NOMO-1 treated with DMSO at 0.1 percent for 48 hours (cell line): Measurements from ENCODE around the gene SLC6A6.
A peak's percentile ranks its signal among the peaks of the same experiment; 100 is the strongest.
"Not testable (repeated sequence)": the region's sequence is repeated elsewhere in the genome, so short reads cannot be mapped to it uniquely, and the experiment has no call there.

ENCODE experiments used
- DNase-seq: peaks from one replicate; lab custom pipeline; 2025; ENCODE audit not compliant: unreplicated experiment; lab: John Stamatoyannopoulos, UW

Gene SLC6A6

DNA sequence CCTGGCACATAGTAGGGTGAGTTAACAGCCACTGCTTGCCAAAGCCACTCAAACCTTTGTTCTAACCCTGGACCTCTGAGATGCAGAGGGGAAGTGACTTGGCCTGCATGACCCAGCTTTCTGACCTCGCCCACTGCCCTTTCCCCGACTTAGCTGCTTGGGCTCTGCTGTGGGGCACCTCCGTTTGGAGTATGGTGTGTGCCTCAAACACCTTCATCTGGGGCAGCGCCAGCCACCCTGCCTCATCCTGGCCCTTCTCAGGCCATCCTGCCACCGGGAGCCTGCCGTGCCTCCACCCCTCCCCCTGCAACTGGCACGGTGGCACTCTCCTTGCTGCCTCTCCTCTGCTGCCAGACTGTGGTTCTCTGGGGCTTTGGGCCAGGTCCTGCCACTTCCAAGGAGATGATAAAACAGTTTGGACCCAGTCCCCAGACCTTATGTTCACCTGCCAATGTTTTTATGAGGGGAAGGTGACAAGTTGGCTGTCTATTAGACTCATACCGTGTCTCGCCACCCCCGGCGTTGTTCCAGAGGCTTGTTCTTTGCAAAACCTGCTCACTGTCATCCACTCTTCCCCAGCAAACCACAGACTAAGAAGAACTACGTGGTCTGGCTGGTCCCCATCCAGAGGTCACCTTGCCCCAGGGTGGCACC, 32.2 kb downstream of the SLC6A6 start:
- DNase-seq, result peak; percentile 36

DNA sequence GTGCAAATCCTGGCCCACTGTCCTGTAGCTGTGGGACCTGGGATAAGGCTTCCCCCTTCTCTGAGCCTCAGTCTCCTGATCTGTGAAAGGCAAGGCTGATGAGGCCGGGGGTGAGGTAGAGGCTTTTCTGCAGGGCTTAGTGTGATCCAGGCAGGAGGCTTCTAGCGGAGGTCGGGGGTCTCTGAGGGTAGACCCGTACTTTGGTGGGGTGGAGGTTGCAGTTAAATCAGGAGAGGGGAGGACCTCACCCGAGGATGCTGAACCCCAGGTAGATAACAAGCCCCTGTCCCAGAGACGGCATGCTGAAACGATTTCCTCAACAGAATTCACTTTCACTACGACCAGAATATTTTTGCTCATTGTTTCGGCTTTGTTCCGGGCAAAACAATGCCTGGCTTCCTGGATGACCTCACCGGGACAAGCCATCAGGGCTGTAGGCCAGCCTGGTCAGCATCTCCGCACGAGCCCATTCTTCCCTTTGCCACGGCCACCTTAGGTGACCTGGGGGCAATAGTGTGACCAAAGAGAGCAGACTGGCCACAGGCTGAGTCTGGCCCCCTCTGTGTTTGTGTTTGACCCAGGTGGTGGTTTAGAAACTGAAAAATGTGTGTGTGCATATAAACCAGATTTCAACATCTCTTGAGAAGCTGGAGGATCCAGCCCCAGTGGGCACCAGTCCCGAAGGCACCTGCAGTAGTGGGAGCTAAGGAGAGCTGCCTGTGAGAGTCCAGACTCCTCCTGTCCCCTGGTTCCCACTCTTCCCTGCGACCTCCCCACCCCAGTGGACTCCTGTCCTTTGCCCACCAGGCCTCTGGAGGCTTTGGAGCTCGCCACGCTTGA, 33.0 kb downstream of the SLC6A6 start:
- DNase-seq, result no peak

DNA sequence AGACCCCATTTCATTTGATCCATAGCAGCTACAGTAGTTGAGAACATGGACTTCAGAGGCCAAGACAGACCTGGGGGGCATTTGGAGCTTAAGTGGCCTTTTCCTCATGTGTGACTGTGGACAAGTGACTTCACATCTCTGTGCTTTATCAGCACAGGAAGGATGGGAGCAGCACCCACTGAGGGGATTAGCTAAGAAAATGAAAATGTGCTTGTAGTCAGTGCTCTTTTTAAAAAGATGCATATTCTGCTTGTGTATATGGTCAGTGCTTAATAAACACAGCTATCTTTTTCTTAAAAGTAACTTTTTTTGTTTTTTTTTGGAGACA, 34.5 kb downstream of the SLC6A6 start:
- DNase-seq, result no peak

DNA sequence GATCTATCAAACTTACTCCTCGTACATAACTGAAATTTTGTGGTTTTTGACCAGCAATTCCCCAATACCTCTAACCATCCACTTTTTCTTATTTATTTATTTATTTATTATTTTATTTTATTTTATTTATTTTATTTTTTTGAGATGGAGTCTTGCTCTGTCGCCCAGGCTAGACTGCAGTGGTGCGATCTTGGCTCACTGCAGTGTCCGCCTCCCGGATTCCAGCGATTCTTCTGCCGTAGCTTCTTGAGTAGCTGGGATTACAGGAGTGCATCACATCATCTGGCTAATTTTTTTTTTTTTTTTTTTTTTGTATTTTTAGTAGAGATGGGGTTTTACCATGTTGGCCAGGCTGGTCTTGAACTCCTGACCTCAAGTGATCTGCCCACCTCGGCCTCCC, 35.3 kb downstream of the SLC6A6 start:
- not testable (repeated sequence) for DNase-seq

DNA sequence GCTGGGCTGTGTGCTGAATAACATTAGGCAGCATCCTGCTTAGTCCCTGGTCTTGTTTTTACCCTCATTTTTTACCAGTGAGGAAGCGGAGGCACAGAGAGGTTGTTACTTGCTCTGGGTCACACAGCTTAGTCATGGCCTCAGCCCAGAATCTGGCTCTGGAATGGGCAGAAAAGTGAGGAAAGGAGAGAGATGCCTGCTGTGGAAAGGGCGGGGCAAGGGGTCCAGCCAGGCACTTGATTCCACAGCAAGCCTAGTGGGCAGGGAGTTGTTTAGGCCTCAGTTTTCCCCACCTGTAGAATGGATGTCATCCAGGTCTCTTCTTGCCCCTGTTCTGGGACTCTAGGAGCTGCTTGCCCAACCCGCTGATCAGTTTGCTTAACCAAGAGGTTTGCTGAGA, 35.9 kb downstream of the SLC6A6 start:
- DNase-seq, result no peak

DNA sequence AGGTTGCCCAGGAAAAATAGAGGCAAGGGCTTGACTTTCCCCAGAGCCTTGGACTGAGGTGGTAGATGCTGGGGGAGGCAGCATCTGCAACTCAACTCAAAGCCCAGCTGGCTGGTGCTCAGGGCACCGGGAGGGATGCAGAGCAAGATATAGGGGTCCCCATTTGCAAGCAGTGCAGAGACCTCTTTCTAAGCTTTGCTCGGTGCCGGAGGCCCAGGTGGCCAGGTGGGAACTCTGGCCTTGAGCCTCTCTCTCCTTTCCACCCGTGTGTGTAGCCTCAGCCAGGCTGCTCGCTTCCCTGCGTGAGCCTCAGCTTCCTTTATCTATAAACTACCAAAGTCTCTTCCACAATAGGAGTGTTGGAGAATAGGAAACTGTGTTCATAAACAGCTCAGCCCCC, 36.5 kb downstream of the SLC6A6 start:
- no peak for DNase-seq

DNA sequence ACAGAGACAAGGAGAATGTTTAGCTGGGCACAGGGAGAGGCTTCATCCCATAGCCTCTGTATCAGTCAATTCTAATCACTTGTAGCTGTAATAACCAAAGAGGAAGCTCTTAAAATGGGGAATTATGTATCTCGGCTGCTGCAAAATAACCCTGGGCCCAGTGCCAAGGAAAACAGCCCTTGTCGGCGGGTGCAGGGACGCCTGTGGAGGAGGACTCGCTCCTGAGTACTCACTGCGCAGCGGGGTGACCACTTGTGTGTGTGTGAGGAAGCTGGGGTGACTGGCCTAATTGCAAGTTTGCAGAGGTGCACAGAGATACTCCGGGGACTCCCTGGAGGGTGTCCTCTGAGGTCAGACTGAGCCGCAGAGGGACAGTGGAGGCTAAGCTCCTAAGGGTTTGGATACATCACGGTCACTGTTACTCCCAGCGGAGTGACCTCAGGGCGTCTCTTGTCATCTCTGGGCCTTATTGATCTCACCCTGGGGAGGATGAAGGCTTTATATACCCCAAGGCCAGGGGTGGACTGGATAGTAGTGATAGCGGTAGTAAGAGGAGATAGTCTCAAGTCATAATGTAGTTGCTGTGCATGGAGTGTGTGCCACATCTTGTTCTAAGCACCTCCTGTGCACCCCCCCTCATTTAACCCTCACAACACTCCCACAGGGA, 37.2 kb downstream of the SLC6A6 start:
- peak; percentile 88 for DNase-seq

DNA sequence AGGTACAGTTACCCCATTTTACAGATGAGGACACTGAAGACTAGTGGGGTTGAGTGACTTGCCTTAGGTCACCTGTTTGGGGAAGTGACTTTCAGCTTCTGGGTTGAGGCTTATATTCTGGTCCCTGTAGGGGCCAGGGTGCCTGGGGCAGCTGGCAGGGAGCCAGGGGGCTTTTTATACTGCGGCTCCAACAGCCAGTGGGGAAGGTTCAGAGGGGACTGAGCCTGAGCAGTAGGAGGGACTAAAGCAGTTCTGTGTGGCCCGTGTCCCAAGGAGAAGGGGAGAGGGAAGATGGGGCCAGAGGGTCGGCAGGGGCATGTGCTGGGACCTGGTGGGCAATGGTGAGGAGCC, 37.7 kb downstream of the SLC6A6 start:
- DNase-seq, result no peak

DNA sequence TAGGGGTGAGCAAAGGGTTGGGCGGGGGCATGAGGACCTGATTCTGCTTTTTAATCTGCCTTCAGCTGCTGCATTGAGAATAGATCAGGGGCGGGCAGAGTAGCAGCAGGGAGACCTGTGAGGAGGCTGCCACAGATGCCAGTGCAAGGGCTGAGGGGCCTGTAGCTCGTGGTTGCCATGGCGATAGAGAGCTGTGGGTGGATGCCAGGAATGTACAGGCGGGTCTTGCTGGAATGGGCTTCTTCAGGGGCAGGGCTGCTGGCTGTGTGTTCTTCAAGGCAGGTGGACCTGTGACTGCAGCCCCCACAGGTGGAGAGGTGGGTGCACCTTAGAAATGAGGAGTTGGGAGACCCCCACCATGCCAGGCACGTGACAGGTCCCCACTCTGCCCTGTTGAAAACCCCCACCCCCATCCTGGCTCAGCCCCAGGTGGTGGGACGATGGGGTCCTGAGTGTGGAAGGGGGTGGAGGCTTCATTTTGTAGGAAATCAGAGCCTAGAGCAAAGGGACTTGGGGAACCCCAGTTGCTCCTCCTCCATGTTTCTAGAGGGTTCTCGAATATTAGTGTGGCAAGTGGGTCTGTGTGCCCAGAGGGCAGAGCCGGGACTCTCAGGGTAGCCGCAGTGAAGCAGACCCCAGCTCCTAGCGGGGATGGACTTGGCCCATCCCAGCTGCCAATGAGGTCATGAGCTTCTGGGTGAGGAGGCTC, 38.3 kb downstream of the SLC6A6 start:
- no peak for DNase-seq

DNA sequence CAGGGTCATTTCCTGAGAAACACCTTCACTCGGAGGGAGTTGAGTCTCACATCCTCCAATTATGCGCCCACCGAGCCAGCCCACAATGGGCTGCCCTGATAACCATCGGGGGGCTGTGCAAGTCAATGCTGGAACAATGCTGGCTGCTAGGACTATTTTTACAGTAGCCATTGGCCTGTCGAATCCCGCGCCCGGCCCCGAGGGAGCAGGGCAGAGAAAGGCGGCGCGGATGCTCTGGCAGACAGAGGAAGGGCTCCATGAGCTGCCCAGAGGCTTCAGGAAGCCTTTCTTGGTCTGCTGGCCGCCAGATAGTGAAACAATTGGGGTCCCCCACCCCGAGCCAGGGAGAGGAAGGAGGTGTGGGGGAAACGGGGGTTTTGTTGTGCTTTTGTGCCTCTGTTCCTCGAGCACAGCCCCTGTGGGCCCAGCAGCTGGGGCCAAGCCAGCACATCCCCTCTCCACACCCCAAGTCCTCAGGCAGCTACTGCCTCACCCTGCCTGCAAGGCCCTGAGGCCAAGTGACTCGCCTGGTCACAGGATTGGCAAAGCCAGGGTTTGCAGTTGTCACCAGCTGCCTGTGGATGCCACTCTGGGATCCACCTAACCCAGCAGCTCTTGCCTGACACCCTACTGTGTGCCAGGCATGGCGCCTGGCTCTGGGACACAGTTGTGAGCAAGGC, 39.0 kb downstream of the SLC6A6 start:
- no peak for DNase-seq

DNA sequence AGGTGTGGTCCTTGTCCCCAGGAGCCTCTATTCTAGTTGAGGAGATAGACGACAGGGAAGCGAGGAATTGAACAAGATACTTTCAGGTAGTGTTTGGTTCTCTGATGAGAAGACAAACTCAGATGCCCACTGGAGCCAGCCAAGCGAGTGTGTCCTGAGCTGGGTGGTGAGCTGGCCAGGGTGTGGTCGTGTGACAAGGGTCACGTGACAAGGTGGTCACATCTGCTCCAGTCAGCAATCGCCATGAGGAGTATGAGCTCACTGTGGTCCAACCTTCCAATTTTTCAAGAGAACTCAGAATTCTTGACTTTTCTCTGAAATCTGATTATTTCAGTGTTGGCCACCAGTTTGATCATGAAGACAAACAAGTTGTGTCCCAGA, 39.5 kb downstream of the SLC6A6 start:
- no peak for DNase-seq

DNA sequence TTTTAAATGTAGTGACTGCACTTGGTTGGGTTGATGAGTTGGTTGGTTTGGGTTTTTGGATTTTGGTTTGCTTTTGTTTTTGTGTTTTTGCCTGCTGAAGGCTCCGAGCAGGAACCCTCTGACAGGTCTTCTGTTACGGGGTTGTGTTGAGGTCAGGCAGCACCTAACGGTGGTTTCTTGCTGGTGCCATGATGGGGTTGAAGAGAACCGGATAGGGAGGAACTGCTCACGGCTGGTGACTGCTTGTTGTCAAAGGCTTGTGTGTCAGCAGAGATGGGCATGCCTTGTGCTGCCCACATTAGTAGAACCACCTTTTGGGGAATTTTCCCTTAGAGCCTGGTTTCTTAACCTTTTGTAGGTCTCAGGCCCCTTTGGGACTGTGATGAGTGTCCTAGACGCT, 42.0 kb downstream of the SLC6A6 start:
- DNase-seq, result no peak

DNA sequence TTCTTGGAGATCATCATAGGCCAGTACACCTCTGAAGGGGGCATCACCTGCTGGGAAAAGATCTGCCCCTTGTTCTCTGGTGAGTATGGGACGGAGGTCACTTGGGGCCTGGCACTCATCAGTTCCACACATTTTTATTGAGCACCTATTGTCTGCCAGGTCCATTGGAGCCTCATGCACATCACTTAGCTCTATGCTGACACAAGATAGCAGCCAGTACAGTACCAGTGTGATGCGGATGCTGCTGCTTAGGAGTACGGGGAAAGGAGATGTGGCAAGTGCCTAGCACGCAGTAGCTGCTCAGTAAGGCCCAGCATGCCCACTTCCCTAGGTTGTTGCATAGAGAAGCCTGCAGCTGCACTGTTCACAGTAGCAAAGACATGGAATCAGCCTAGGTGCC, 43.4 kb downstream of the SLC6A6 start:
- DNase-seq, result no peak

DNA sequence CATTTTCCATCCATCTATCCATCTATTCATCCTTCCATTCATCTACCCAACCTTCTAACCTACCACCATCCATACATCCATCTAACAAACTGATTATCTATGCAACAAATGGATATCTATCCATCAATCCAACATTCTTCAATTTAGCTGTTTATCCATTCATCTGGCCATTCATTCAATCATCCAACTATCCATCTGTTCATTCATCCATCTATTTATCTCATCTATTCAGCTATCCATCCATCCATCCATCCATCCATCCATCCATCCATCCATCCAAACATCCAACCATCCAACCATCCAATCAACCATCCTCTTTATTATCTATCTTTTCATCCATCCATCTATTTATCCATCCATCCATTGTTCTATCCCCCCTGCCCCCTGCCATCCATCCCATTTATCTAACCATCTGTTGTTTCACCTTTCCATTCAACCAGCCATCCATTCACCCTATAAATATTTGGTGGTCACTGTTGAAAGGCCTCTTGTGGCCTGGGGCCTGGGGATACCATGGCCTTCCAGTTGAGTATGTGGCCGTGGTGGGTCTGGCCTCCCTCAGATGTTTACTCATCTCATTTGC, 44.7 kb downstream of the SLC6A6 start:
- DNase-seq, result no peak

DNA sequence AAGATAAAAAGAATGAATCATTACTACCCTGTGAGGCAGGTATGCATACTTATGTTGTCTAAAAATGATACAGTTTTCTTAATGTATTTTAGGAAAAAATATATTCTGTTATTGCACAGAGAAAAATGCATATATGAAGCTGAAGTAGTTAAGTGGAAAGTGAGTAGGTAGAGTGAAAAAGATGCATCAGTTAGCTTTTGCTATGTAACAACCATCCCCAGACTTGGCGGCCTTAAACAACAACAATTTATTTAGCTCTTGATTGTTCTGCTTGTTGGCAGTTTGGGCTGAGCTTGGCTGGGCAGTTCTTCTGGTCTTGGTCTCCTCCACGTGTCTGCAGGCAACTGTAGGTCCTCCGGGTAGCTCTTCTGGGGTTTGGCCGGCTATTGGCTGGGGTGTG, 45.7 kb downstream of the SLC6A6 start:
- no peak for DNase-seq

DNA sequence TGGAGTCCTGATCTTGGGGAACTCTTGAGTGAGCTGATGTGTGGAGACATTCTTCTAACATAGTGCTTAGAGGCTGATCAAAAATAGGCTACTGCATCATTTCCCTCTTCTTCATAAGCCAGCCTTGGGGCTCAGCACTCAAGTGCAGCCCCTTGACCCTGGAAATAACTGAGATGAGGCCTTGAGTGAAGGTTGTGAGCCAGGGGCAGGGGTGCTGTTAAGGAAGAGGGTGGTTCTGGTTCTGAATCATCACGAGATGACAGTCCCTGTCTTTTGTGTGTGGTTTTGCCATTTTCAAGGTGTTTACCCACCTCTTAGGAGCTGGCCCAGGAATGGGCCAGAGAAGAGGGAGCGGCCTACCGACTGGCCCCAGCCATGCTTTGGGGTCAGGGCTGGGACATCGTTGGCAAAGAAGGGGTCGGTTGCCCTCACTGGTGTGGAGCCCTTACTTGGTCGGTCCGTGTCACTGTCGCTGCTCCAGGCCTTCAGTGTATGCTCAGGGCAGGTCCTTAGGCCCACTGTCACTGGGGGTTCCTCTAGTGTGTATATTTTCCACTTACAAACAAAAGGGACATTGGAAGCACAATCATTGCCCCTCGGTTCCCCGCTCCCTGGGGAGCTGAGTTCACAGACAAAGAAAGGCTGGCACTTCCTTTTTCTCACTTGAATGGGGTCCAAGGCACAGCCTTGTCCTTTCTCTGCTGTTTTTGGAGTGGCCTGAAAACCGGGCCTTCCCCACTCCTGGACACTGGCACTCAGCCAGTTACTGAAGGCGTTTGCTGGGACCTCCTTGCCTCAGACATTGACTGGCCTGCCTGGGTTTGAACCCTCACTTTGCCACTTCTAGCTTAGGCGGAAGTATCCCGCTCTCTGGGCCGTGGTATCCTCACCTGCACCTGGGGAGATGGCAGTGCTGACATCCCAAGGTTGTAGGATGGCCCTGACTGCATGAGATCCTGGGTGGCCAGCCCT, 46.6 kb downstream of the SLC6A6 start:
- no peak for DNase-seq

DNA sequence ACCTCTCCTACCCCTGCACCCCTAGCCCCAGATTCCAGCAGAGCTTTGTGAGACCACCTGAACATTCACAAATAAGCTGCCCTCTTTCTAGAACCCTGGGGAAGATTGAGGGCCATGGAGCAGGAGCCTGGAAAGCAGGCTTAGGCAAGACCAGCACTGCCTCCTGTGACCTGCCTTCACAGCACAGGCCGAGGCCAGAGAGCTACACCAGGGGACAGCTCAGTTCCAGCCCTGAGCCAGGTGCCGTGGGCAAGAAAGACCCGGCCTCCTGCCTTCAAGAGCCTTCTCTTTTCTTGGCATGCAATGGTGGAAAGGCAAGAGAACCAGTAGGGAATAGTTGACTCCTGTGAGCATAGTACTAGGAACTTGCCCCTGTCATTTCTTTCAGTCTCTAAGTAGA, 48.1 kb downstream of the SLC6A6 start:
- DNase-seq, result no peak

DNA sequence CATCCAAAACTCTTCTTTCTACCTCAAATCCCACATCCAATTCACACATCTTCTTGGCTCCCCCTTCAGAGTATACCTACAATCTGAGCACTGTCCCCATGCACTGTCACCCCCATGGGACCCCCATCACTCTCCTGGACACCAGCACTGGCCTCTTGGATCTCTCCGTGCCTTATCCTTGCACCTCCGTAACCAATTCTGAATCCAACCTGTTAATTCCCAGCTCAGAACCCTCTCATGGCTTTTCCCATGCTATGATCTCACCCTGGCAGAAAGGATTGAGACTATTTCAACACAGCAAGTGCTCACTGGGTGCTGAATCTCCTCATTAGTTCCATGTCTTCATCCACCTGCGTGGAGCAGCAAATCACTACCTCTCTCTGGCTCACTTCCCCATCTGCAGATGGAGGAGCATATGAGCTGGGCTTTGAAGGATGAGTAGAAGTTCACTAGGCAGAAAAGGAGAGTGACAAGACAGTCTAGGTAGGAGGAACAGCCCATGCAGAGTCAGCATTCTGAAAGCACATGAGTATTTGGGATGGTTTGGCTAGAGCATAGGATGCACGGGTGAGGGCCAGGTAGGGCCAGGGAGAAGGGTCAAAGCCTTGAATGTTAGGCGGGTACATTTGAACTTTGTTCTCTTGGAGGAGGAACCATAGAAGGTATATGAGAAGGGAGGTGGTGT, 48.7 kb downstream of the SLC6A6 start:
- no peak for DNase-seq
